GM21367 (cell line): ENCODE results near the gene HAPLN3.
A peak's percentile ranks its signal among the peaks of the same experiment; 100 is the strongest.

ENCODE experiments used
- ATAC-seq: cut with Tn5 transposase; IDR thresholded peaks from one replicate; pipeline ENCODE4 v1.9.1; 2021; ENCODE audit not compliant: unreplicated experiment

The HAPLN3 gene

GRCh38 chr15:88912500-88912921 is 17.2 kb upstream of the HAPLN3 start:
- ATAC-seq: no peak

GRCh38 chr15:88911766-88912118 is 16.4 kb upstream of the HAPLN3 start:
- no peak for ATAC-seq

DNA sequence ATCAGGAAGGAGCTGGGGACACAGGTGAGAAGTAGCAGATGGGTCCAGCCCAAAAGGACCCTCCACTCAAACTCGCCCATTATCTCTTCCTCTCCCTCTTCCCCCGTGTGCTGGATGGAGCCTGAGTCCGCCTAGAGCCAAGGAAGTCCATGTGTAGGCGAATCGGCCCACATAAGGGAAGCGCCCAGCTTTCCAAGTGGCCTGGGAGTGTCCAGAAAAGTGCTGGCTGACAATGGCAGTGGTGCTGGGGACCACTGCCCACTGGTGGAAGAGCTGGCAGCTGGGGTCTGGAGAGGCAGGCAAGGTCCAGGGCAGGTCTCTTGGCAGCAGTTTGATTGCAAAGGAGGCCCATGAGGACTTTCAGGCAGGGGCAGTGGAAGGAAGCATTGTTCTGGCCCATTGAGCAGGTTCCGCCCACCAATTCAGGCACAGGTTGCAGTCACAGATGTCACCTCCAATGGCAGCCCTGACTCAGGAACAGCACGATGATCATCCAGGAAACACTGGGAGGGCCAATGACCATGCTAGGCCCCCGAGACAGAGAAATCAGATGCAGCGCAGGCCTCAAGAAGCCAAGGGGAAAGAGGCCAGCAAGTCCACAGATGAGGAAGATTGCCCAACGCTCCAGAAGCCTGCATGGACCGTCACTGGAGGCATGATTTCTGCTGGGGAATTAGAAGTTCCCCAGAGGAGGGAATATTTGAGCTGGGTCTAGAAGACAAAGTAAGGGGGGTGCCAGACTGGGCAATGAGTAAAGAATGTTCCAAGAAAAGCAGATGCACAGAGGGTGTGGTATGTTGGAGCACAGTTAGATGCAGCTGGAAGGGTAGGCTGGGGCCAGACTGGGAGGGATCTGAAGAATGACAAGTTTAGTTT is 14.8 kb upstream of the HAPLN3 start:
- ATAC-seq: no peak

DNA sequence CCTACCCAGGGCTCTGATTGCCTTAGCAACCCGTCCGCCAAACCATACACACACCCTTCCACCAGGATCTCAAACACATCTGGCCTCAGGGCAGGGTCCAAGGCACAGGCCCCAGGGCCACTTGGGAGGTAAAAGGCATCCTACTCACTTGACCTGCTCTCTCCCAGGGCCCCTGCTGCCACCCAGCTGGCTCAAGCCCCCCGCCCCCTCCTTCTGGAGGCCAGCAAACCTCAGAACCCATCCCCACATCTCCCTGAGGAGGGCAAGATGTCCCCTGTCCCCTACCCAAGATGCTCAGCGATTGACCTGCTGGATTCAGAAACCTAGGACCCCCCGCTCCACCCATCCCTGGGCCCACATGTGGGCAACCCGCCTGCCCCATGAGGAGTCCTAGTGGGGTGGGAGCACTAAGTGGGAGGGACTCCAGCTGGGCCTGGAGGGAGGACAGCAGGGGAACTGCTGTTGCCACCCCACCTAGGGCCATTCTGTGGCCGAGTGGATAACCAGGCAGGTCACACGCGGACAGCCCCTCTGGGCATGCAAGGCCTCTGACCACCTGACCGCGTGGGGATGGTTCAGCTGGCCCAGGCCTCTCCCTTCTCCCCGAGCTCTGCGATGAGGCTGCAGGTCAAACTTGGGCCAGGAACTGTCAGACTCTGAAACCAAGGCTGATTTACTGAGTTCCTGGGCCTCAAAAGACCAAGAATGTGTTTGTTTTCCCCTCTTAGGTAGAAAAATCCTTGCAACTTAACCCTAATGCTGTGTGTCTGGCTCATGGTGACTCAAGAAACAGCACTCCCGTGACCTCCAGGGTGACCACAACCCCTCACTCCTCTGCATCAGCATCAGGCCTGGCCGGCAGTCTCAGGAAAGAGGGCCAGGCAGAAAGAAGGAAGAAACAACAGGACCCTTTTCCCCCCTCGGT is 13.6 kb upstream of the HAPLN3 start:
- no peak for ATAC-seq

DNA sequence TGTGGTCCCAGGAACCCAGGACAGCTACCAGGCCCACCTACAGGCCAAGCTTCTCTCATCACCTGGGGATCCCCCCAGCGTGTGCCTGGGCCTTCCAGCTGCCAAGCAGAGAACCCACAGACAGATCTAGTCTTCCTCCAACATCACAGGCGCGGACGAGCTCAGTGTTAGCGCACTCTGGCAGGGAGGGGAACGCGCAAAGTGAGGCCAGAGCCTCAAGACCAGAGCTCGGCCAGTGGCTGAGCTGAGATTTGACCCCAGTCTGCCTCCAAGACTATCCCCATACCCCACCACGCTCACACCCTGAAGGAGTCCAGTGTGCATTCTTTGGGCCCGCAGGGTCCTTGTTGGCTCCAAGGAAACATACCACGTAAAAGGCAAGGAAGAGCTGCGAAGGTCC is 12.8 kb upstream of the HAPLN3 start:
- no peak for ATAC-seq

GRCh38 chr15:88907111-88907510 is 11.8 kb upstream of the HAPLN3 start:
- ATAC-seq: no peak

DNA sequence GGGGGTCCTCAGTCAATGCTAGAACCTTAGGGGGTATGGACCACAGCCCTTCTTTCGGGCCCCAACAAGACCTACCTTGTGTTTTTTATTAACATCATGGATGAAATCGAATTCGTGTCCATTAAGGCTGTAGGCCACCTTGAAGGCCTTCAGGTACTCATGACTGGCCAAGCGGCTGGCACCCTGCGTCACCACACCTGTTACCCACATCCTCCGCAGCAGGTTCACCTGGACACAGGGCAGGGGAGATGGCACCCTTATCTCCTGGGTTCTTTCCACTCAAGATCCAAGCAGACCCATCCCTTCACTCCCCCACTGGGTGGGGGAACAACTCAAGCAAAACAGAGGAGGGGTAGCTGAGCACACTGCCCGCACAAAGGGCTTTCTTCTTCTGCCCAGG is 11.2 kb upstream of the HAPLN3 start:
- no peak for ATAC-seq

- no peak for ATAC-seq
Measured at GRCh38 chr15:88906130-88906529, 10.8 kb upstream of the HAPLN3 start.

DNA sequence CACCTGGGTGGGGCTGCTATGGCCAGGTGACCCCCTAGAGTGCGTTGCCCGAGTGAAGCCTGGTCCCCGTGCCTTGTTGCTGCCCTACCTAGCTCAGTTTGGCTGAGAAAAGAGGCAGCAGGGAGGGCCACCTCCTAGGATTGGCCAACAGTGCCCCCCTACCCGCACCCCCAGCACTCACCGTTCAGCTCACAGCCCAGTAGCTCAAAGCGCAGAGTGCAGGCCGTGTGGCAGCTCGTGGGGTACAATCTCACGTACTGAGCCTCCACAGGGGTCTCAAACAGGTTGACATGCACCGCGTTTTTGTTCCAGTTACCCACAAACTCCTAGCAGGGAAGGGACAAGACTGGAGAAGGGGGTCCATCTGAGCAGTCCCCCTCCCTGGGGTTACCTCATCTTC is 10.2 kb upstream of the HAPLN3 start:
- no peak for ATAC-seq

DNA sequence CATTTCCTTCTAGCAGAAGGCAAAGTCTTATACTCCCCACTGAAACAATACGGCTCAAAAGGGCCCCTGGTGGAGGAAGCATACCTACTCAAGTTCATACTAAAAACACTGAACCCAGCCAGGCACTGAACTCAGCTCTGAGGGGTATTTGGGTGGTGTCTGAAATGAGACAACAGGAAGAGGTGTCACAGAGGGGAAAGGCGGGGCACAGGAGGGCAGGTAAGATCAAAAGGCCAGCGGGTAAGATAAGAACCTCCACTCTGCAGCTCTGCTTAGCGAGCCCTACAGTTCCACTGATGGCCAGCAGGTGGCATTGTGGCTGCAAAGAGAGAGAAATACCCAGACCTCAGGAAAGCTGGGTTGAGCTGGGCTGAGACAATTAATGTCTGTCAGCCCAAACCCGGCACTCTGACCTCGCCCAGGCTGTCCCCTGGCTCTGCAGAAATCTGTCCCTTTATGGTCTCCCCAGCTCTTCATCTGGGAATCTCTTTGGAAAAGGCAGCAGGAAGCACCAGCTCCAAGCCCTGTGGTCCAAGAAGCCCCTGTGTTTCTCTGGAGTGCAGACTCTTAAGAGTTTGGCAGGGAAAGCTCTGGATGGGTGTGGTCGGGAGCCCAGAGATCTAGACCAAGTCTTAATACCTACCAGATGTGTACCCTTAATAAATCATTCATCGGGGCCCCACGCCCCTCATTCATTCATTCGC is 9.4 kb upstream of the HAPLN3 start:
- peak; percentile 90 for ATAC-seq

DNA sequence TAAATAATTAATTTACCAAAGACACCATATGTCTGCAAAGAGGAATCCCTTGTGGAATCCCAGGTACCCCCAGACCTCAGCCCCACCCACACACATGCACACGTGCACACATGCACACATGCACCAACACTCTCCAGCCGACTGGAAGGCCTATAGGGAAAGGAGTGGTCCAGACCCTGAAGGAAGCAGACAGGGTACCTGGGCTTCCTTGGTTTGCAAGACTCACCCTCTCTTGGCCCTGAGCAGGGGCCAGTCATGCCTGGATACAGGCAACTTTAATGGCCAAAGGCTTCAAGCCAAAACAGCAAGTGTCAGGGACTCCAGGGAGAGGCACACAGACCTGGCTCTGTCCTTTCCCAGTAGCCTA is 8.9 kb upstream of the HAPLN3 start:
- no peak for ATAC-seq

GRCh38 chr15:88902846-88903245 is 7.5 kb upstream of the HAPLN3 start:
- ATAC-seq: no peak

DNA sequence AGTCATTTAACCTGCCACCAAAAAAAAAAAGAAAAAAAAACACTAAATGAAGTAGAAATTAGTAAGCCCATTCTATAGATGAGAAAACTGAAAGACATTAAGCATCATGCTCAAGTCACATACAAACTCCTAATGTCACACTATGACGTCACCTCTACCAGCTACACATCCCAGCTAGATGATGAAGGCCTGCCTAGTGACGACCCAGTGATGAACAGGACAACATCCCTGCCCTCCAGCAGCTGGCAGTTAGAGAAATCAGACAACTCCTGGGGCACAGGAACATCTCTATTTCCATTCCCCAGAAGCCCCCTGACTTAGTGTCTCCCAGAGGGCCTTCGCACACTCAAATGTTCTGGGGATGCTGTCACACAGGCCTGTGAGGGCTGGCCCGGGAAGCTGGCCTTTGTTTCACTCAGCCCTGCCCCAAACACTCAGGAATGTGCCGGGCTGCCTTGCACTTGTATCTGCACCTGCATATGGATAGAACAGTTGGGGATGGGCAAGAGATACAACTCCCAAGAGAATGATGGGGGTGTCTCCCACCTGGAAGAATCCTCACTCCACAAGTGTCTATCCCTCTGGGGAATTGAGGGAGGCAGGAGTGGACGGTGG is 7.0 kb upstream of the HAPLN3 start:
- ATAC-seq: no peak

DNA sequence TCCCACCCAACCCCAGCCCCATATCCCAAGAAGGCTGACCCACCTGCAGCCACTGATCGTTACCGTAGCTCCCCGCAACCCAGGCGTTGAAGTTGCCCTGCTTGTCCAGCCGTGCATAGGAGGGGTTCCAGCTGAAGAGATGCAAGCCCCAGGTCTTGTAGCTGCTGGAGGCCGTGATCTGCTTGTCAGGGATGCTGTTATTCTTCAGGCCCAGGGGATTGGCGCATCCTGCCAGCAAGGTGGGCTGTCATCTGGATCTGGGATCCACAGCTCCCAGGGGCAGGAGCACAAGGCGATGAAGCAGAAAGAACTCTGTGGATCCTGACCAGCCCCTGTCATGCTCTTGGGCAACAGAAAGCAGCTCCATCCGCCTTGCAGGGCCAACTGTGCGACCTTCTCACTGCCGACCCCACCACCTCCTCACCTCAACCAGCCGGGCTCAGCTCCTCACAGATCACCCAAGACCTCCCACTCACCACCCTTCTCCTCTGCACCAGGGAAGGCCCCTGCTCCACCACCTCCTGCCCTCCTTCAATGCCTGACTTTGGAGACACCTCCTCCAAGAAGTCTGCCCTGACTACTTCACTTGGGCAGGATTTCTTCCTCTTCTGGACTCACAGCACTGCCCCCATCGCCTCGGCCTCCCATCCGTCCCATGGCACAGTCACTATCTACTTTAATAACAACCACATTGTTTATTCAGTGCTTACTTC is 6.3 kb upstream of the HAPLN3 start:
- no peak for ATAC-seq

- no peak for ATAC-seq
Measured at GRCh38 chr15:88900982-88901418, 5.7 kb upstream of the HAPLN3 start.

GRCh38 chr15:88900309-88900981 is 5.1 kb upstream of the HAPLN3 start:
- no peak for ATAC-seq

- ATAC-seq: no peak
Measured at GRCh38 chr15:88899251-88899650, 3.9 kb upstream of the HAPLN3 start.

DNA sequence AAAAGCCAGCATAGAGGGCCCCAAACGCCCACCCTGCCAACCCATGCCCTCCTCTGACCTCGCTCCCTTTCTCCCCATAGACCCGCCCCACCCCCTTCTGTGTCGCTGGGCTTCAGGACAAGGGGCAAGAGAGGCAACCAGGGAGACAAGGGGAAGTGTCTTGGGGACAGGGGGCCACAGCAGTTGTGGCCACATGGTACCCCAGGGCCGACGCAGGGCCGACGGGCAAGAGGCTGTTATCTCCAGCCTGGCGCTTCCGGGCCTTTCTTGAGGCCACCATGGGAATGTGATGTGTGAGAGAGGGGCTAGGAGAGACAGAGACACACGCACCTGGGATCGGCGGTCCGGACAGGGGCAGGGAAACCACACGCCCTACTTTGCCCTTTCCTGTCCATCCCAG is 3.4 kb upstream of the HAPLN3 start:
- ATAC-seq: no peak

DNA sequence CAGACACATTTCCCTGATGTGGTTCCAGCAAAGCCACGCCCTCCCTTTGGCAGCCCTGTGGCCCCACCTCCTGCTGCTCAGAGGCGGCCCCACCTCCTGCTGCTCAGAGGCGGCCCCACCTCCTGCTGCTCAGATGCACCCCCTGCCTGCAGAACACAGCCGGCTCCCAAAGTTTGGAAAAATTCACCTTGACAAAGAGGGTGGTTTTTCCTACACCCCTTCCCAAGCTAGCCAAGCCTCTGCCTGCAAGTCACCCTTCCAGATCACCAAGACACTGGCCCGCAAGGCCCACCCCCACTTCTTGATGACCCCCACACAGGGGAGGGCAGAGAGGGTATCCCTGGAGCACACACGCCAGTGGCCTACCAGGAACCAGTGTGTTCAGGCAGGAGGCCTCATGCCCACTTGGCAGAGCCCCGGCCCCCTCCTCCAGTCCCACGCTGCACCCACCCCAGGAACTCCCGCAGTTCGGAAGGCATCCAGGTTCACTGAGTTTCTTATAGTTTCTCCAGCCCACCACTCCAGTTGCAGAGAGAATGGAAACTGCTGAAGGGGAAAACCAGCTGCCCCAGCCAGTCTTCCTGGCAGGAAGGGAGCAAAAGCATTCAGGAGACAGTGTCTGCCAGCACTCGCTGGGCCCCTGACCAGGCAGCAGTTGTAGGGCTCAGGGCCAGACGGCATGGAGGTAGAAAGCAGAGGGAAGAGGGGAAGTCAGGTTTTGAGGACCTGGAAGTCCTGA is 2.3 kb upstream of the HAPLN3 start:
- ATAC-seq: peak; percentile 69
